ENCODE results near the gene JAG2. TPM values are rescaled to one million over a fixed set of nuclear protein-coding genes. Genes with fewer than 3 reads are reported as not detected.

JAG2 gene
- total and polyA plus RNA-seq, 4 experiments from 2014 or later, result 0.29 to 0.80 TPM; not detected in 2

DNA sequence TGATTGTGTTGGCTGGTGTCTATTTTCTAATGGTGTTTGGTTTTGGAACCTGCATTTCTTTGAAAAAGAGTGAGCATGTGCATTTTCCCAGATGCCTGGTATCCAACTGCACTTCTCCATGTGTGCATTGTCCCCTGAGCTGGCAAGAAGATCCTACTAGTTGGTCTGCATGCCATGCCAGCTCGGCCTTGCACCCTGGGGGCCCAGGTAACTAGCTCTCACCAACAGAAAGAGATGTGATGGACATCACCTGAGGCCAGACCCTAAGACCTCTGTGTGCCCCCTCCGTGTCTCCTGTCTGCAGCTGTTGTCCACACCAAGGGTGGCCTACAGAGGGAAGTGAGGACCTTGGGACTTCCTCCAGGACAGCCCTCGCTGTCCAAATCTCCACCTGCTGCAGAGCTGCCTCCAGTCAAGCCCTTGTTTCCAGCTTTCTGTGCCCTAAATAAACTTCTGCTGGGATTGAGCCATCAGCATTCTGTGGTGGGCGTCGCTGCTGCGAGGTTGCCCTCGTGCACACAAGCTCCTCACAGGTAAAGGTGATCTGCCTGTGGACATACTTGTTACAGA is 73.3 kb downstream of the JAG2 start:
- Mint-ChIP-seq H3K9me3 (peaks cover 0 to 3% (median 0%) of the 10 kb centered on the region in 8 donors), H3K27ac (peak overlapping the region in 3 of 7 donors; percentile 59 to 68 (median 66)), H3K36me3 (no peaks in the 10 kb centered on the region), H3K27me3 (peaks cover 0 to 3% of the 10 kb centered on the region in 2 donors), H3K4me3 (peak overlapping the region in 6 of 8 donors; percentile 31 to 74 (median 47)), H3K4me1 (peaks cover 8 to 27% (median 14%) of the 10 kb centered on the region in 4 donors)
- ChIA-PET POLR2A (ENCODE audit: partially characterized antibody) (interaction anchor here (0.8 to 12.6 kb wide), 2 partner anchors 33 to 377 kb away, joined by 3 to 230 read pairs; partner anchors contain the start of gene GPR132), CTCF (ENCODE audit: partially characterized antibody) (interaction anchor here (0.8 to 1.9 kb wide), 4 partner anchors 8 to 270 kb away, joined by 3 to 7 read pairs (median 3); no protein-coding TSS in a partner anchor)
- intact Hi-C loops (cut with micrococcal nuclease), result no loop called here
- Histone ChIP-seq H3K27ac (ENCODE audit: low read depth, low read length) (no peak overlapping the region), H3K27me3 (ENCODE audit: insufficient read depth, low read length) (no peaks in the 10 kb centered on the region), H3K9me3 (ENCODE audit: control insufficient read depth in 1 of 2, low read length in 2 of 2) (no peaks in the 10 kb centered on the region), H3K4me1 (ENCODE audit: insufficient read depth, low read length) (peaks cover 25% of the 10 kb centered on the region), H3K36me3 (ENCODE audit: insufficient read depth, low read length) (no peaks in the 10 kb centered on the region), H3K4me3 (ENCODE audit: low read length in 2 of 2) (no peak overlapping the region)
- DNase-seq, result no peak

DNA sequence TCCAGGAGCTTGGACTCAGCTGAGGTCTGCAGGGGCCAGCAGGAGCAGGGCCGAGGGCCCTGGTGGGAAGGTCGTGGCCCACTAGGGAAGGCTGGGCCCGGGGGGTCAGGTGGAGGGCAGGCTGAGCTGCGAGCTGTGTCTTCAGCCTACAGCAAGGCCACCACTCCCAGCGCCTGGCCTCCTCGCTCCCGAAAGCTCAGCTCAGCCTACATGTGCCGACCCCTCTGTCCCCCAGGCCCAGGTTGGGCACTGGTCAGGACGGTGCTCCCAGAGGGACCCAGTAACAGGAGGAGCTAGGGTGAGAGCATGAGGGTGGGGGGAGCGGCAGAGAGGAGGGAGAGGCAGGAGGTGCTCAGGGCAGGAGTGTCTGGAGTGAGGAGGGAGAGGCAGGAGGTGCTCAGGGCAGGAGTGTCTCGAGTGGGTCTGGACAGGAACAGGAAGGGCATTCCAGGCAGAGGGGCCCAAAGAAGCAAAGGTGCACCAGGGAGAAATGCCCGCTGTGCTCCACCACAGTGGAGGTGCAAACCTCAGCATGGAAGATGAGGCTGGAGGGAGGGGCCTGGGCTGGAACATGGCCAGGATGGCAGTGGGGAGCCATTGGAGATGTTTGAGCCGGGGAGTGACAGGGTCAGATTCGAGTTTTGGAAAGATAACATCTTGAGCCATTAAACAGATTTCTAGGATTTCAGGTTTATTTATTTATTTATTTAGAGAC is 74.2 kb downstream of the JAG2 start:
- H3K27ac Mint-ChIP-seq, result peak overlapping the region in 6 of 7 donors; percentile 37 to 76 (median 50)
- CTCF ChIA-PET (ENCODE audit: partially characterized antibody), result interaction anchor here (0.8 to 1.9 kb wide), 4 partner anchors 7 to 271 kb away, joined by 3 to 7 read pairs (median 4); no protein-coding TSS in a partner anchor
- POLR2A ChIA-PET (ENCODE audit: partially characterized antibody), result interaction anchor here (0.7 to 12.6 kb wide), 2 partner anchors 32 to 220 kb away, joined by 3 to 230 read pairs; partner anchors contain the start of genes GPR132 and PACS2
- H3K27me3 Mint-ChIP-seq, result no peaks in the 10 kb centered on the region
- H3K27ac ChIP-seq (ENCODE audit: low read depth, low read length), result peak overlapping the region; percentile 65
- no peaks in the 10 kb centered on the region for H3K27me3 ChIP-seq (ENCODE audit: insufficient read depth, low read length)
- no peaks in the 10 kb centered on the region for H3K36me3 Mint-ChIP-seq
- H3K9me3 Mint-ChIP-seq, result no peaks in the 10 kb centered on the region
- H3K4me1 Mint-ChIP-seq, result peaks cover 8 to 28% (median 15%) of the 10 kb centered on the region in 4 donors
- peaks cover 28% of the 10 kb centered on the region for H3K4me1 ChIP-seq (ENCODE audit: insufficient read depth, low read length)
- DNase-seq, result no peak
- peak overlapping the region; percentile 65 to 85 (median 70) for H3K4me3 Mint-ChIP-seq
- intact Hi-C loops (cut with micrococcal nuclease), result loop anchor here (5.0 kb wide), 1 partner anchor 88 kb away; the partner anchor contains the start of gene NUDT14
- H3K36me3 ChIP-seq (ENCODE audit: insufficient read depth, low read length), result no peaks in the 10 kb centered on the region
- H3K9me3 ChIP-seq (ENCODE audit: control insufficient read depth in 1 of 2, low read length in 2 of 2), result no peaks in the 10 kb centered on the region
- H3K4me3 ChIP-seq (ENCODE audit: low read length in 2 of 2), result peak overlapping the region in 1 of 2 donors; percentile 58

DNA sequence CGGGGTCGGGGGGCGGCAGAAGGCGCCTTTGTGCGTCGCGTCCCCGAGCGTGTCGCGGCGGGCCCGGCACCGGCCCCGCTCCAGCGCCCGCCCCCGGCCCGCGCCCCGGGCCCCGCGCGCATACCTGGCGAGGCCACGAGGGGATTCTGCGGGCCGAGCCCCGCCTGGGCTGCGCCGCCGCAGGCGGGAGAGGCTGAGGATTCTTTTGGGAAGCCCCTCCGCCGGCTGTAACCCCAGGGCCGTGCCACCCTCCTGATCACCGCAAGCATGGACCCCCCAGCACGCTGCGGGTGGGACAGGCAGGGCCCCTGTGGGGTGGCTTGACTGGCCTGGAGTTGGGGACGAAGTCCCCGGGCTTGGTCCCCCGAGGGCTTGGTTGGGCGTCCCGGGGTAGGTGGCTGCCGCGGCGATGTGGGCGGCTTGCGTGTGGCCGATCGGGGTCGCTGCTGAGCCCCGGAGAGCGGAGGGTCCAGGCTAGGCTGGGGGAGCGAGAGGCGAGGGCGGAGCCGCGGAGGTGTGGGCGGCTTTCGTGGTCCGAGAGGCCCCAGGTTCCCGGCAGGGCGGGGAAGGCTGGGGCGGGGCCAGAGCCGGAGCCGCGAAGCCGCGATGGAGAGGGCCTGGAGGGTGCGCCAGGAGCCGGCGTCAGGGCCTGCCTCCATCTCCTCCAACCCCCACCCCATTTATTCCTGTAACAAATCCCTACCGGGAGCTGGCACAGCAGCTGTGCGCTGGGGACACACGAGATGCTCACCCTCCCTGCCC is 75.0 kb downstream of the JAG2 start:
- Histone ChIP-seq H3K4me3 (ENCODE audit: low read length in 2 of 2) (peak overlapping the region; percentile 36 to 58), H3K27me3 (ENCODE audit: insufficient read depth, low read length) (no peaks in the 10 kb centered on the region), H3K27ac (ENCODE audit: low read depth, low read length) (peak overlapping the region; percentile 65), H3K9me3 (ENCODE audit: control insufficient read depth in 1 of 2, low read length in 2 of 2) (no peaks in the 10 kb centered on the region), H3K36me3 (ENCODE audit: insufficient read depth, low read length) (no peaks in the 10 kb centered on the region), H3K4me1 (ENCODE audit: insufficient read depth, low read length) (peaks cover 28% of the 10 kb centered on the region)
- Mint-ChIP-seq H3K27me3 (peaks cover 0 to 1% of the 10 kb centered on the region in 2 donors), H3K36me3 (no peaks in the 10 kb centered on the region), H3K9me3 (no peaks in the 10 kb centered on the region), H3K4me1 (peaks cover 10 to 32% (median 18%) of the 10 kb centered on the region in 4 donors), H3K4me3 (peak overlapping the region; percentile 60 to 85 (median 68)), H3K27ac (peak overlapping the region in 1 of 7 donors; percentile 52)
- peak; percentile 36 to 65 (median 48) for DNase-seq
- ChIA-PET POLR2A (ENCODE audit: partially characterized antibody) (interaction anchor here (0.7 to 12.6 kb wide), 2 partner anchors 31 to 220 kb away, joined by 3 to 230 read pairs; partner anchors contain the start of genes GPR132 and PACS2), CTCF (ENCODE audit: partially characterized antibody) (interaction anchor here (1.1 kb wide), 1 partner anchor 259 kb away, joined by 4 read pairs; no protein-coding TSS in a partner anchor)
- intact Hi-C loops (cut with micrococcal nuclease), result loop anchor here (1.0 to 5.0 kb wide), 2 partner anchors 89 to 221 kb away; partner anchors contain the start of genes NUDT14 and PACS2

DNA sequence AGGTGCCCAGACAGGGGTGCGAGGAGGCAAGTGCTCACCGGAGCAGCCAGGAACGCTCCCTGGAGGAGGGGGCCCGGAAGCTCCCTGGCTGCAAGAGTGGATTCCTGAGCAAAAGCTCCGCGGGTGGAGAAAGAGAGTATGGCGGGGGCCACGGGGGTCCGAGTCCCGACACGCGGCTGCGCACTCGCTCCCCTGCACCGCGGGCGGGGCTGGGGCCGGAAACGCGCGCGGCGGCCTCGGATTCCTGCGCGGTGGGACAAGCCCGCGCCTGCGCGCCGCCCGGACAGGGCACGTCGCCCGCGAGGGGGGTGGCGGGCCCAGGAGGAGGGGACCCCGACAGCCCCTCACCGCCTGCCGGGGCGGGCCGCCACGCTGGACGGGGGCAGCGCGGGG is 75.5 kb downstream of the JAG2 start:
- H3K27ac Mint-ChIP-seq, result peak overlapping the region; percentile 43 to 91 (median 84)
- peak; percentile 59 to 72 (median 67) for DNase-seq
- no peaks in the 10 kb centered on the region for H3K9me3 Mint-ChIP-seq
- H3K4me3 Mint-ChIP-seq, result peak overlapping the region; percentile 58 to 87 (median 82)
- H3K36me3 ChIP-seq (ENCODE audit: insufficient read depth, low read length), result no peaks in the 10 kb centered on the region
- peak overlapping the region; percentile 46 for H3K27ac ChIP-seq (ENCODE audit: low read depth, low read length)
- no peaks in the 10 kb centered on the region for H3K36me3 Mint-ChIP-seq
- H3K4me1 ChIP-seq (ENCODE audit: insufficient read depth, low read length), result peaks cover 28% of the 10 kb centered on the region
- H3K27me3 Mint-ChIP-seq, result peaks cover 0 to 1% of the 10 kb centered on the region in 2 donors
- intact Hi-C loops (cut with micrococcal nuclease), result loop anchor here (1.0 to 5.0 kb wide), 2 partner anchors 89 to 221 kb away; partner anchors contain the start of genes NUDT14 and PACS2
- H3K27me3 ChIP-seq (ENCODE audit: insufficient read depth, low read length), result no peaks in the 10 kb centered on the region
- POLR2A ChIA-PET (ENCODE audit: partially characterized antibody), result interaction anchor here (0.7 to 12.6 kb wide), 2 partner anchors 31 to 208 kb away, joined by 4 to 230 read pairs; partner anchors contain the start of gene GPR132
- peak overlapping the region in 1 of 2 donors; percentile 19 for H3K4me3 ChIP-seq (ENCODE audit: low read length in 2 of 2)
- peaks cover 10 to 35% (median 20%) of the 10 kb centered on the region in 4 donors for H3K4me1 Mint-ChIP-seq
- CTCF ChIA-PET (ENCODE audit: partially characterized antibody), result no interaction called here
- H3K9me3 ChIP-seq (ENCODE audit: control insufficient read depth in 1 of 2, low read length in 2 of 2), result no peaks in the 10 kb centered on the region

DNA sequence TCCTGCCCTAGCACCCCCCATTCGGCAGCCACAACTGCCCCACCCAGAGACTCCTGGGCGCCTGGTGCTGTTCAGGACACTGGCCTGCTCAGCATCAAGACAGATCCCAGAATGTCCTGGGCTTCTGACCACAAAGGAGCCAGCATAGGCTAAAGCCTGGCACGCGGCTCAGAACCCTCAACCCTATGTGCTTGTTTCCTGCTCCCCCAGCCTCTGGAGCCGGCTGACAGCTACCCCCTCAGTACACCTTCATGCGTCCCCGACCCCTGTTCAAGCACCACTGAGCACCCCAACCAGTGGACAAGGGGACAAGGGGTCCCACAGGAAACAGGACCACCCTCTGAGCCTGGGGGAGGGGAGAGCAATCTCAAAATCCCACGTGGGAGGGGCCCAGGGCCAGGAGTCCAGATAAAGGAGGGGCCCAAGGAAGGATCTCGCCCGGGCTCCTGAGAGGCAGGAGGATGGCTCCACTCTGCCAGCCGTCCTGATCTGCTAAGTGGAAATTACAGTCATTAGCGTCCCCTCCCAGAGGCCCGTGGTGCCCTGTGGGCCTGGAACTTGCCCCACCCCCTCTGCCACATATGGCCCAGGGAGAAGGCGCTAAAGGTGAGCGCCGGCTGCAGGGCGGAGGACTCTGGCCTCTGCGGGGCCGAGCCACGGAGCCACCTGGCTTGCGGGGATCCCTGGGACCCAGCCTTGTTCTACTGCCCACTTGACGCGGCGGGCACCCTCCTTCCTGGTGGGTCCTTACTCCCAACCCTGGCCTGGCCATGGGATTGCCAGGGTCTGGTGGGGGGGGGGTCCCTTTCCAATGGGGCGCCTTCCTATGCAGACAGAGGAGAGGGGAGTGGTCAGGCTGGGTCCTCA is 76.2 kb downstream of the JAG2 start:
- Histone ChIP-seq H3K36me3 (ENCODE audit: insufficient read depth, low read length) (no peaks in the 10 kb centered on the region), H3K27ac (ENCODE audit: low read depth, low read length) (peak overlapping the region; percentile 46), H3K9me3 (ENCODE audit: control insufficient read depth in 1 of 2, low read length in 2 of 2) (no peaks in the 10 kb centered on the region), H3K4me3 (ENCODE audit: low read length in 2 of 2) (peak overlapping the region in 1 of 2 donors; percentile 19), H3K27me3 (ENCODE audit: insufficient read depth, low read length) (no peaks in the 10 kb centered on the region), H3K4me1 (ENCODE audit: insufficient read depth, low read length) (peaks cover 32% of the 10 kb centered on the region)
- DNase-seq, result peak in 1 of 5 donors; percentile 13
- H3K36me3 Mint-ChIP-seq, result no peaks in the 10 kb centered on the region
- H3K27ac Mint-ChIP-seq, result peak overlapping the region; percentile 77 to 91 (median 84)
- peaks cover 0 to 1% of the 10 kb centered on the region in 2 donors for H3K27me3 Mint-ChIP-seq
- intact Hi-C loops (cut with micrococcal nuclease), result loop anchor here (1.0 to 5.0 kb wide), 2 partner anchors 90 to 222 kb away; partner anchors contain the start of genes NUDT14 and PACS2
- H3K4me3 Mint-ChIP-seq, result peak overlapping the region; percentile 61 to 87 (median 82)
- POLR2A ChIA-PET (ENCODE audit: partially characterized antibody), result interaction anchor here (0.6 to 12.6 kb wide), 3 partner anchors 30 to 209 kb away, joined by 3 to 230 read pairs (median 4); partner anchors contain the start of gene GPR132
- no peaks in the 10 kb centered on the region for H3K9me3 Mint-ChIP-seq
- H3K4me1 Mint-ChIP-seq, result peaks cover 10 to 35% (median 21%) of the 10 kb centered on the region in 4 donors
- CTCF ChIA-PET (ENCODE audit: partially characterized antibody), result interaction anchor here (3.6 to 9.2 kb wide), 2 partner anchors 30 to 259 kb away, joined by 24 to 163 read pairs; partner anchors contain the start of gene GPR132

All from CD4-positive, alpha-beta memory T cell (primary cell).